GM19438 (cell line): ENCODE data around the gene IL11RA.

ENCODE experiments used
- ATAC-seq: cut with Tn5 transposase; IDR thresholded peaks from one replicate; pipeline ENCODE4 v1.9.1; 2021; ENCODE audit warnings: low read depth; ENCODE audit not compliant: unreplicated experiment

Gene IL11RA

GRCh38 chr9:34684145-34684544 lies 32.2 kb downstream of the IL11RA start:
- no peak for ATAC-seq

GRCh38 chr9:34684816-34685215 lies 32.8 kb downstream of the IL11RA start:
- no peak for ATAC-seq

- no peak for ATAC-seq
Observed at GRCh38 chr9:34685591-34685990, 33.6 kb downstream of the IL11RA start.

GRCh38 chr9:34686231-34686630 lies 34.2 kb downstream of the IL11RA start:
- ATAC-seq: no peak

- ATAC-seq: no peak
Observed at GRCh38 chr9:34686732-34687131, 34.7 kb downstream of the IL11RA start.

GRCh38 chr9:34687276-34688030 lies 35.5 kb downstream of the IL11RA start:
- no peak for ATAC-seq

- ATAC-seq: no peak
Observed at GRCh38 chr9:34688329-34689115, 36.5 kb downstream of the IL11RA start.

GRCh38 chr9:34689116-34689470 lies 37.1 kb downstream of the IL11RA start:
- no peak for ATAC-seq

- no peak for ATAC-seq
Observed at GRCh38 chr9:34689512-34689911, 37.5 kb downstream of the IL11RA start.

GRCh38 chr9:34690983-34691935 lies 39.3 kb downstream of the IL11RA start, which contains the start of gene CCL19:
TSS of gene CCL19 (minus strand) at chr9:34691276. CDS start at chr9:34691139, 137 bp downstream.
- no peak for ATAC-seq

- no peak for ATAC-seq
Observed at GRCh38 chr9:34691936-34692315, 39.9 kb downstream of the IL11RA start.

GRCh38 chr9:34693560-34693959 lies 41.6 kb downstream of the IL11RA start:
- no peak for ATAC-seq

- no peak for ATAC-seq
Observed at GRCh38 chr9:34694811-34695210, 42.8 kb downstream of the IL11RA start.

- no peak for ATAC-seq
Observed at GRCh38 chr9:34701023-34701768, 49.2 kb downstream of the IL11RA start.

GRCh38 chr9:34701769-34702736 lies 50.1 kb downstream of the IL11RA start:
- ATAC-seq: no peak

- ATAC-seq: no peak
Observed at GRCh38 chr9:34707130-34707529, 55.1 kb downstream of the IL11RA start.

GRCh38 chr9:34709196-34709978 lies 57.4 kb downstream of the IL11RA start:
- no peak for ATAC-seq

- ATAC-seq: no peak
Observed at GRCh38 chr9:34710023-34710422, 58.0 kb downstream of the IL11RA start, which contains the start of gene CCL21. TSS of gene CCL21 (minus strand) at chr9:34710136. CDS start at chr9:34710066, 70 bp downstream.
